ENCODE measurements around the gene FYB1.
"Not testable (repeated sequence)": the region's sequence is repeated elsewhere in the genome, so short reads cannot be mapped to it uniquely, and the experiment has no call there.

The FYB1 gene

GRCh38 chr5:39226558-39226957 is 7.2 kb upstream of the FYB1 start:
- in situ Hi-C loops (cut with MboI; ENCODE audit: low sequenced_read_pairs), result no loop called here

- in situ Hi-C loops (cut with MboI; ENCODE audit: low sequenced_read_pairs), result no loop called here
These were observed 6.7 kb upstream of the FYB1 start for GRCh38 chr5:39226100-39226451.

GRCh38 chr5:39225405-39226099 is 6.2 kb upstream of the FYB1 start:
- in situ Hi-C loops (cut with MboI; ENCODE audit: low sequenced_read_pairs), result no loop called here

GRCh38 chr5:39224196-39224761 is 4.9 kb upstream of the FYB1 start:
- in situ Hi-C loops (cut with MboI; ENCODE audit: low sequenced_read_pairs), result no loop called here

GRCh38 chr5:39223565-39224156 is 4.3 kb upstream of the FYB1 start:
- in situ Hi-C loops (cut with MboI; ENCODE audit: low sequenced_read_pairs), result no loop called here

- in situ Hi-C loops (cut with MboI; ENCODE audit: low sequenced_read_pairs), result not testable (repeated sequence)
These were observed 2.3 kb upstream of the FYB1 start for GRCh38 chr5:39221671-39222070.

- in situ Hi-C loops (cut with MboI; ENCODE audit: low sequenced_read_pairs), result no loop called here
These were observed 1.1 kb upstream of the FYB1 start for GRCh38 chr5:39220280-39221030.

- in situ Hi-C loops (cut with MboI; ENCODE audit: low sequenced_read_pairs), result no loop called here
These were observed 621 bp downstream of the FYB1 start for GRCh38 chr5:39218482-39219402.

- in situ Hi-C loops (cut with MboI; ENCODE audit: low sequenced_read_pairs), result no loop called here
These were observed 1.7 kb downstream of the FYB1 start for GRCh38 chr5:39217365-39218281.

- in situ Hi-C loops (cut with MboI; ENCODE audit: low sequenced_read_pairs), result no loop called here
These were observed 2.7 kb downstream of the FYB1 start for GRCh38 chr5:39216631-39217030.

- in situ Hi-C loops (cut with MboI; ENCODE audit: low sequenced_read_pairs), result no loop called here
These were observed 3.5 kb downstream of the FYB1 start for GRCh38 chr5:39215857-39216256.

GRCh38 chr5:39214912-39215709 is 4.3 kb downstream of the FYB1 start:
- in situ Hi-C loops (cut with MboI; ENCODE audit: low sequenced_read_pairs), result no loop called here

- in situ Hi-C loops (cut with MboI; ENCODE audit: low sequenced_read_pairs), result no loop called here
These were observed 5.7 kb downstream of the FYB1 start for GRCh38 chr5:39213447-39214207.

- in situ Hi-C loops (cut with MboI; ENCODE audit: low sequenced_read_pairs), result no loop called here
These were observed 7.6 kb downstream of the FYB1 start for GRCh38 chr5:39211773-39212172.

GRCh38 chr5:39209924-39210323 is 9.4 kb downstream of the FYB1 start:
- in situ Hi-C loops (cut with MboI; ENCODE audit: low sequenced_read_pairs), result no loop called here

- in situ Hi-C loops (cut with MboI; ENCODE audit: low sequenced_read_pairs), result no loop called here
These were observed 10.9 kb downstream of the FYB1 start for GRCh38 chr5:39208471-39208870.

GRCh38 chr5:39207345-39208045 is 11.9 kb downstream of the FYB1 start:
- in situ Hi-C loops (cut with MboI; ENCODE audit: low sequenced_read_pairs), result no loop called here

Measured in hTERT RPE-1 (cell line).